Panc1 (cell line): Measurements from ENCODE around the gene ARHGEF38. TPM values are rescaled to one million over a fixed set of nuclear protein-coding genes. Genes with fewer than 3 reads are reported as not detected.

Experiments used
- ATAC-seq: fragments of 200-7000 bp; cut with Tn5 transposase; 2 replicates; pipeline ENCODE4 v1.9.1; 2020; ENCODE audit warnings: mild to moderate bottlenecking, moderate library complexity
- BruUV-seq: library from RNA; stranded (reverse); fragments of 400-500 nt; replicated peaks from 2 replicates; lab custom pipeline; 2021; lab: Mats Ljungman, UMichigan
- CTCF ChIA-PET: fragments of 300-600 bp; sonication (Branson Sonifier 250); formaldehyde crosslinking; loops from one replicate; lab custom pipeline; 2022; ENCODE audit warnings: antibody characterized with exemption; lab: Charles Lee
- POLR2A ChIA-PET: fragments of 300-600 bp; sonication (Branson Sonifier 250); formaldehyde crosslinking; loops from one replicate; lab custom pipeline; 2022; ENCODE audit warnings: antibody characterized with exemption; lab: Charles Lee
- DNase-seq: peaks from one replicate; pipeline ENCODE4 v3.0.0-alpha.2; 2010; ENCODE audit warnings: low read depth, low spot score
- H3K27ac ChIP-seq: 2 replicates; pipeline ENCODE4 v1.5.1; 2011; ENCODE audit warnings: mild to moderate bottlenecking, low read length, inconsistent platforms
- H3K27me3 ChIP-seq: fragments of 200-500 bp; sonication (Bioruptor generic); 2 replicates; pipeline ENCODE4 v1.6.0; 2014; ENCODE audit warnings: low read length, inconsistent platforms; ENCODE audit not compliant: control insufficient read depth, insufficient read depth
- H3K36me3 ChIP-seq: fragments of 200-500 bp; sonication (Bioruptor generic); 2 replicates; pipeline ENCODE4 v1.5.1; 2014; ENCODE audit warnings: inconsistent platforms, mild to moderate bottlenecking, low read length, moderate library complexity; ENCODE audit not compliant: control insufficient read depth, insufficient read depth
- H3K4me1 ChIP-seq: 2 replicates; pipeline ENCODE4 v1.5.1; 2011; ENCODE audit warnings: inconsistent platforms, mild to moderate bottlenecking, low read length, moderate library complexity; ENCODE audit not compliant: control insufficient read depth, insufficient read depth
- H3K4me3 ChIP-seq, 2 experiments: 2 replicates each; pipeline ENCODE4 v1.5.1; 2011 to 2012; ENCODE audit warnings: low read depth in 2 of 2, low read length in 2 of 2, mild to moderate bottlenecking in 2 of 2, inconsistent platforms in 1 of 2, moderate library complexity in 1 of 2
- H3K9me3 ChIP-seq: fragments of 200-500 bp; sonication (Bioruptor generic); 2 replicates; pipeline ENCODE4 v1.5.1; 2014; ENCODE audit warnings: low read depth, mild to moderate bottlenecking, inconsistent platforms, low read length, moderate library complexity; ENCODE audit not compliant: control insufficient read depth, insufficient read depth
- CTCF ChIP-seq: fragments of 450-650 bp; IDR thresholded peaks from 2 replicates; pipeline ENCODE4 v1.5.1; 2017; ENCODE audit warnings: mild to moderate bottlenecking
- POLR2AphosphoS5 ChIP-seq: IDR thresholded peaks from 2 replicates; pipeline ENCODE4 v1.6.1; 2012; ENCODE audit warnings: mild to moderate bottlenecking, low read depth, low read length, moderate library complexity
- REST ChIP-seq, 2 experiments: IDR thresholded peaks; 2 replicates each; pipeline ENCODE4 v1.6.1; 2011 to 2012; ENCODE audit warnings: low read depth in 2 of 2, control low read depth in 1 of 2, low read length in 1 of 2, mild to moderate bottlenecking in 1 of 2, moderate library complexity in 1 of 2; ENCODE audit not compliant: insufficient read depth in 1 of 2
- SIN3A ChIP-seq: IDR thresholded peaks from 2 replicates; pipeline ENCODE4 v1.6.1; 2012; ENCODE audit warnings: low read depth, mild to moderate bottlenecking, low read length, moderate library complexity, borderline replicate concordance; ENCODE audit not compliant: insufficient read depth
- TCF7L2 ChIP-seq: IDR thresholded peaks from 2 replicates; pipeline ENCODE4 v1.6.1; 2011; ENCODE audit warnings: mild to moderate bottlenecking, low read depth, low read length, inconsistent platforms
- in situ Hi-C: cut with HindIII; loops from 2 replicates; pipeline ENCODE4 v1.10.0; 2016; ENCODE audit warnings: low sequenced_read_pairs, low pct_unique_long_range_greater_than_20kb
- intact Hi-C: fragments of 100-400 bp; cut with micrococcal nuclease; formaldehyde crosslinking; loops from one replicate; pipeline ENCODE4 v1.10.0; 2022; ENCODE audit not compliant: unreplicated experiment
- total RNA-seq: library from RNA; stranded (reverse); gene quantifications from one replicate; pipeline ENCODE4 v1.2.1, GENCODE V29; 2021; ENCODE audit not compliant: unreplicated experiment

ARHGEF38 gene
- total RNA-seq, 1 experiment from 2014 or later, result not detected

- ATAC-seq (no peak), DNase-seq (no peak)
- BruUV-seq, result no TSS peak
- Histone ChIP-seq H3K27me3 (no peaks in the 10 kb centered on the region), H3K9me3 (no peaks in the 10 kb centered on the region), H3K27ac (no peak overlapping the region), H3K36me3 (no peaks in the 10 kb centered on the region), H3K4me3 (no peak overlapping the region), H3K4me1 (no peaks in the 10 kb centered on the region)
- in situ Hi-C loops (no loop called here), intact Hi-C loops (no loop called here)
- ChIA-PET CTCF (no interaction called here), POLR2A (no interaction called here)
- TF ChIP-seq CTCF (no peak), TCF7L2 (no peak), POLR2AphosphoS5 (no peak), REST (IDR thresholded peaks at IDR 0.05; ENCODE audit: insufficient read depth in 1 of 2, low read depth in 2 of 2, low read length in 1 of 2) (no peak), SIN3A (no peak)
Measured at GRCh38 chr4:105569057-105569865, 16.8 kb downstream of the ARHGEF38 start.

DNA sequence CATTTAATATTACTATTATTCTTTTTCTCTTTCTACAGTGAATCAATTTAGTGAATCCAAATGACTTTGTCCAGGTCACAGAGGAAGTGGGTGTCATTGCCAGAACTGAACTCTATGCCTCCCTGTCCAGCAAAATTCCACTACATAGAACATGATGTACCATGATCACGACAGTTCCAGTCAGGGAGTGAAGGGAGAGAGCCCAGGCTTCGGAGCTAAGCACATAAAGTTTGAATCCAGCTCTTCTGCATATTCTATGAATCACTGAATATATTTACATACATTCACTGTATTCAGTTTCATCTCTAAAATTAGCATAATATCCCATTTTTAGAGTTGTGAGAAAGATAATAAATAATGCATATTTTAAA lies 17.4 kb downstream of the ARHGEF38 start:
- ChIA-PET POLR2A (no interaction called here), CTCF (no interaction called here)
- H3K4me3 ChIP-seq, result no peak overlapping the region
- TF ChIP-seq CTCF (no peak), TCF7L2 (no peak), POLR2AphosphoS5 (no peak)
- H3K36me3 ChIP-seq, result no peaks in the 10 kb centered on the region
- no peaks in the 10 kb centered on the region for H3K9me3 ChIP-seq
- ATAC-seq (no peak), DNase-seq (no peak)
- no peak overlapping the region for H3K27ac ChIP-seq
- H3K4me1 ChIP-seq, result no peaks in the 10 kb centered on the region
- in situ Hi-C loops, result no loop called here
- no peaks in the 10 kb centered on the region for H3K27me3 ChIP-seq
- intact Hi-C loops, result no loop called here
- no TSS peak for BruUV-seq
